Caki2 (cell line): ENCODE data around the gene OR1D2. TPM values are rescaled to one million over a fixed set of nuclear protein-coding genes. Genes with fewer than 3 reads are reported as not detected.
"Not testable (repeated sequence)": the region's sequence is repeated elsewhere in the genome, so short reads cannot be mapped to it uniquely, and the experiment has no call there.

Experiments used
- DNase-seq: peaks from one replicate; pipeline ENCODE4 v3.0.0-alpha.2; 2015; ENCODE audit warnings: low read depth
- in situ Hi-C: cut with HindIII; loops from 2 replicates; pipeline ENCODE4 v1.10.0; 2016; ENCODE audit warnings: low sequenced_read_pairs, low pct_unique_long_range_greater_than_20kb, mixed read lengths
- total RNA-seq: library from RNA; depleted of rRNA; stranded (reverse); fragments of >200 nt; shearing (Covaris generic); gene quantifications from 2 replicates; pipeline ENCODE4 v1.2.3, GENCODE V29; 2014; ENCODE audit warnings: low replicate concordance; rRNA removed

The OR1D2 gene, protein sequence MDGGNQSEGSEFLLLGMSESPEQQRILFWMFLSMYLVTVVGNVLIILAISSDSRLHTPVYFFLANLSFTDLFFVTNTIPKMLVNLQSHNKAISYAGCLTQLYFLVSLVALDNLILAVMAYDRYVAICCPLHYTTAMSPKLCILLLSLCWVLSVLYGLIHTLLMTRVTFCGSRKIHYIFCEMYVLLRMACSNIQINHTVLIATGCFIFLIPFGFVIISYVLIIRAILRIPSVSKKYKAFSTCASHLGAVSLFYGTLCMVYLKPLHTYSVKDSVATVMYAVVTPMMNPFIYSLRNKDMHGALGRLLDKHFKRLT
- not detected in 2 replicates for total RNA-seq

DNA sequence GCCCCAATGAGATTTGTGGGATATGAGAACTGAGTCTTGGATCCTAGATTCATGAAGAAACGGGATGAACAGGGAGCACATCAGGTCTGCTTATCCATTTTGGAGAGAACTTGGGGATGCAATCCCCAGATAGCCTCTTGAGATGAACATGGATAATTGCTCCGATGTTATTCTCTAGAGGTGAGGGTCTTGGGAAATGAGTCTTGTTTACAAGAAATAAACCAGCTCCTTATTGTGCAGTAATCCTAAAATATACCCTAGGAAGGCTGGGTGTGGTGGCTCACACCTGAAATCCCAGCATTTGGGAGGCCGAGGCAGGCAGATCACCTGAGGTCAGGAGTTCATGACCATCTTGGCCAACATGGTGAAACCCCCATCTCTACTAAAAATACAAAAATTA, at the start of gene OR1D2:
Gene OR1D2 (minus strand): TSS at position 101 of the 400 bp plus-strand sequence. CDS start 11,426 bp downstream, outside the sequence.
- in situ Hi-C loops, result no loop called here
- DNase-seq, result no peak

DNA sequence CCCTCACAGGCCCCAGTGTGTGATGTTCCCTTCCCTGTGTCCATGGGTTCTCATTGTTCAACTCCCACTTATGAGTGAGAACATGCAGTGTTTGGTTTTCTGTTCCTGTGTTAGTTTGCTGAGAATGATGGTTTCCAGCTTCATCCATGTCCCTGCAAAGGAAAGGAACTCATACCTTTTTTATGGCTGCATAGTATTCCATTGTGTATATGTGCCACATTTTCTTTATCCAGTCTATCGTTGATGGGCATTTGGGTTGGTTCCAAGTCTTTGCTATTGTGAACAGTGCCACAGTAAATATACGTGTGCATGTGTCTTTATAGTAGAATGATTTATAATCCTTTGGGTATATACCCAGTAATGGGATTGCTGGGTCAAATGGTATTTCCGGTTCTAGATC, 33.3 kb upstream of the OR1D2 start:
- DNase-seq, in situ Hi-C loops: not testable (repeated sequence)

DNA sequence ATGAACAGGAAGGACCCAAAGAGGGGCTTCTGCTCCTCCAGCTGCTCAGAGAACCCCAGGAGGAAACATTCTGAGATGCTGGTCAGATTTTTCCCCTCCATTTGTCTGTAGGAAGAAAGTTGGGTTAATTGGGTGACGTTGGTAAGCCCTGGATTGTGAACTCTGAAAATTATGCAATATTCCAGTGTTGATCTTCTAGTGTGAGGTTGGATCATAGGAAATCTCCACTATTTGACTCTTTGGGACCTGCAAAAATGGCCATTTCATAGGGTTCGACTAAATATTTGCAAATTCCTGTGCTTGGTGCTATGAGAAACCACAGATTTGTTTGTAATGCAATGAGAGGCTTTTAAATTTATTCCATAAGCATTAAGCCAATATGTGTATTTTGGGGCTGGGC, 23.2 kb upstream of the OR1D2 start, which contains the start of gene OR1G1:
Gene OR1G1 (minus strand): TSS at position 101 of the 400 bp plus-strand sequence. CDS start 0 bp downstream, at position 101.
- in situ Hi-C loops, result no loop called here
- DNase-seq, result no peak

DNA sequence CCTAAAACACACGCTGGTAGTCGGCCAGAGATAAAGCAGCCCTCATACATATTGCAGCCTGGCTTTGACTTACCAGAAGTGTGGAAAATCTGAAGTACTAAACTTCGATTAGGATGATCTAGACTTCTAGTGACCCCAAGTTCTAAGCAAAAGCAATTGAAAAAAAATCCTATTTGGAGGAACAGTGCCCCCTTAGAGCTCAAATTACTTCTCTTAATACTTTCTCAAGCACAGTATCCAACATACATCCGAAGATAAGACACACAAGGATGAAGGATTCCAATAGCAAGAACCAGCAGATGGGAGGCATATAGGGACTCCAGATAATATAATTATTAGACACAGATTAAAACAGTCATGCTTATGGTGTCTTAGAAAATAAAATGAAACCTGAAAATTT, 30.4 kb downstream of the OR1D2 start:
- DNase-seq, in situ Hi-C loops: not testable (repeated sequence)

DNA sequence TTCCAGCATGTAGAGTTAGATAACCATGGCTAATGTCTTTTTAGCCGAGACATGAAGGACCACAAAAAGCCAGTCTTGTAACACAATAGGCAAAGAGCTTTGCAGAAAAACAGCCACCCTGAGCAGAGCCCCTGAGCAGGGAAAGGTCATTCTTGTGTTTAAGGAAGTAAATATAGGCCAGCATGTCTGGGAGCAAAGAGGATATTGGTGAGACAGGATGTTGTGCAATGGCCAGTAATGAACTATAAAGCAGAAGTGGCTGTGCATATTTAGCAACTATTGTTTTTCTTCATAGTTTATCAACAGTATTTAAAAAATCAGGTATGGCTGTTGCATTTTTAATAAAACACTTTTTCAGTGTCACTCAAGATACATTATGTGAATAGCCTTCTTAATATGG, 39.0 kb downstream of the OR1D2 start:
- DNase-seq, in situ Hi-C loops: not testable (repeated sequence)

DNA sequence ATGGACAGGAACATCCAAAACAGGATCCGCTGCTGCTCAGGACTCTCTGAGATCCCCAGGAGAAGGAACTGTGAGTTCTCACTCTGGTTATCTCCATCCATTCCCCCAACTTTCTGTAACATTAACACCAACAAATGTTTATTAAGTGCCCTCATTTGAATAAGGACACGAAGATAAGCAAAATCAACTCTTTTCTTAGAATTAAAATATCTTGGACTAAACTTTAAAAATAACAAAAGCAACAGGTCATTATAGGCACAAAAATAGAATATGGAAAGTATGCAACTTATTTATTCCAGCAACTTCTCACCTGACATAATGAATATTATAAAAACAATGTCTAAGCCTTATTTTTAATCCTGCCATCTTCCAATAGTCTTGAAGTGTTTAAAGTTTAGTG, 40.7 kb downstream of the OR1D2 start, which contains the start of gene OR1D5:
Gene OR1D5 (minus strand): TSS at position 101 of the 400 bp plus-strand sequence. CDS start 0 bp downstream, at position 101.
- in situ Hi-C loops, DNase-seq: not testable (repeated sequence)

DNA sequence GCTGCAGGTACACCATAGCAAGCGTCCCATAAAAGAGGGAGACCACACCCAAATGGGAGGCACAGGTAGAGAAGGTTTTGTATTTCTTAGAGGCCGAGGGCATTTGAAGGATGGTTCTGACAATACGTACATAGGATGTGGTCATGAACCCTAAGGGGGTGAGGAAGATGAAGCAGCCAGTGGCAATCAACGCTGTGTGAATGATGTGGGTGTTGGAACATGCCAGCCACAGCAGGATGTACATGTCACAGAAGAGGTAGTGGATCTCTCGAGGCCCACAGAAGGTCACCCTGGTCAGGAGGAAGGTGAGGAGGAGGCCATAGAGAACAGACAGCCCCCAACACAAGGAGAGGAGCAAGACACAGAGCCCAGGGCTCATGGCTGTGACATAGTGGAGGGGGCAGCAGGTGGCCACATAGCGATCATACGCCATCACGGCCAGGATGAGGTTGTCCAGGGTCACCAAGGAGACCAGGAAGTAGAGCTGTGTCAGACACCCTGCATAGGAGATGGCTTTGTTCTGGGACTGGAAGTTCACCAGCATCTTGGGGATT, 41.3 kb downstream of the OR1D2 start:
- in situ Hi-C loops, DNase-seq: not testable (repeated sequence)

DNA sequence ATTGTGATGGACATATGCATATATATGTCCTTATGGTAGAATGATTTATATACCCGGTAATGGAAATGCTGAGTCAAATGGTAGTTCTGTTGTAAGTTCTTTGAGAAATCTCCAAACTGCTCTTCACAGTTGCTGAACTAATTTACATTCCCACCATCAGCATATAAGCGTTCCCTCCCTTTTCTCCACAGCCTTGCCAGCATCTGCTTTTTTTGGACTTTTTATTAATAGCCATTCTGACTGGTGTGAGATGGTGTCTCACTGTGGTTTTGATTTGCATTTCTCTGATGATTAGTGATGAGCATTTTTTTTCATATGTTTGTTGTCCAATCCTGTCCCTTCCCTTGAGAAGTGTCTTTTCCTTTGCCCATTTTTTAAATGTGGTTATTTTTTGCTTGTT, 49.4 kb downstream of the OR1D2 start:
- not testable (repeated sequence) for DNase-seq

DNA sequence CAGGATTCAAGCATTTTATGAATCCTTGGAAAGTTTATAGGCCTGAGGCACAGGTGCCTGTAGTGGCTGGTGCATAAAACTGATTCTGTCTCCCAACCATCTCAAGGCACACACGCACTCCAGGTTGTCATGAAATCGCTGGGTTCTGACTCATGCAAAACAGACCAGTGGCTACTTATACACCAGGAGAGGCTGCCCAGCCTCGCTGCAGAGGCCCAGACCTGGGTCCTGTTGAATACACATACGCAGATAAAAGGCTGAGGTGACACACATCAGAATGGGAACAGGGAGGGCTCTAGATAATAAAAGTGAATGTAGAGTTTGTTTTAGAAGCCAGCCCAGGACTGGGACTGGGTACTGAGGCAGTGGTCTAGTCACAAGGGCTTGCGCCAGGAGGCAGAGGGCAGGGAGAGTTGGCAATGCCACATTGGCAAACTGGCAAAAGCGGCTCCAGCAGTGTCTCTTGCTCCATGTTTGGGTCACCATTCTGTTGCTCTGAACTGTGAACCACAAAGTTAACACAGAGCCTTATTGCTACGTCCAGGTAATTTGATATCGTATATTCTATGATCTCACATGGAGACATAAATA, 54.4 kb downstream of the OR1D2 start:
- DNase-seq, result peak; percentile 12
- in situ Hi-C loops, result no loop called here

More for the DNA sequence above, 49.4 kb downstream of the OR1D2 start:
- in situ Hi-C loops, result not testable (repeated sequence)

DNA sequence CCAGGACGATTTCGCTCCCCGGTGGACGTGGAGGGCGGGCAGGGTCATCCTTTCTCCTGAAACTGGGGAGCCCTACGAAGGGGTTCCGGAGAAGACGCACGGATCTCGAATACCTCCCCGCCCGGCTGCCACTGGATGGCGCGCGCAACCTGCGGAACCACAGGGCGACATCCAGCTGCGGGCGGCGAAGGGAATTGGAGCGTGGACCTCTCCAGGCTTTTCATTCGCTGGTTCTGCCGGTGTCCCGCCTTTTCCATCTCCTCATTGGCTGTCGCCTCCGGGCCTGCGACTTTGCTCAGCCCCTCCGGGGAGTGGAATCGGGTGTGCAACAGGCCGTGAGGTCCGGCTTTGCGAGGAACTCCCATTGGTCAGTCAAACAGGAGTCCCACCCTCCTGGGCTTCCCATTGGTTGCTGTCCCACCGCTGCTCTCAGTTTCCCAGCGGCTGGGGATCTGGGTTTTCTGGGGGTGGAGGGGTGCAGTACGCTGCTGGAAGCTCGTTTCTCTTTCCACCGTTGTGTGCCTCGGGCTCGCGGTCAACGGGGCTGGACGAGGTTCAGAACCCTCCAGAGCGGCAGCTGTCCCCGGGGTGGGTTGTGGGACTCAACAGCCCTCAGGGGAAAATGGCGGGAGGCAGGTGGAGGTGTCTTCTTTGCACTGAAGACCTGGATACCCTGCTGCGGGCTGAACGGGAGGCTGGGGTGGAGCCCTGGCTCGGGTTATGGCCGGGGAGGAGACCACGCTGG, 55.3 kb downstream of the OR1D2 start:
- in situ Hi-C loops, result no loop called here
- DNase-seq, result peak; percentile 95

DNA sequence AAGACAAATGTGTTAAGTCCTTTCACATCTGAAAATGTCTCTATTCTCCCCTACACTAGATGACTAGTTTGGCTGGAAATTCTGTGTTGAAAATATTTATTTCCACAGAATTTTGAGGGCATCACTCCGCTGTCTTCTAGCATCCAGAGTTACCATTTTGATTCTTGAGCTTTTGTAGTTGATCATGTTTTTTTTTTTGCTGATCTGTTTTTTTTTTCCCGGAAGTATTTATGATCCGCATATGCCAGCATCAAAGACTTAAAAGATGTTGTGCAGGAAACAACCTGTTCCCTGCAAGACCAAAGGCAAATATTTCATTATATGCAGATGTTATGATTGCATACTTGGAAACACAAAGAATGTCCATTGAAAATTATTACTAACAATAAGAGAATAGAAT, 57.5 kb downstream of the OR1D2 start:
- in situ Hi-C loops, result no loop called here
- no peak for DNase-seq

DNA sequence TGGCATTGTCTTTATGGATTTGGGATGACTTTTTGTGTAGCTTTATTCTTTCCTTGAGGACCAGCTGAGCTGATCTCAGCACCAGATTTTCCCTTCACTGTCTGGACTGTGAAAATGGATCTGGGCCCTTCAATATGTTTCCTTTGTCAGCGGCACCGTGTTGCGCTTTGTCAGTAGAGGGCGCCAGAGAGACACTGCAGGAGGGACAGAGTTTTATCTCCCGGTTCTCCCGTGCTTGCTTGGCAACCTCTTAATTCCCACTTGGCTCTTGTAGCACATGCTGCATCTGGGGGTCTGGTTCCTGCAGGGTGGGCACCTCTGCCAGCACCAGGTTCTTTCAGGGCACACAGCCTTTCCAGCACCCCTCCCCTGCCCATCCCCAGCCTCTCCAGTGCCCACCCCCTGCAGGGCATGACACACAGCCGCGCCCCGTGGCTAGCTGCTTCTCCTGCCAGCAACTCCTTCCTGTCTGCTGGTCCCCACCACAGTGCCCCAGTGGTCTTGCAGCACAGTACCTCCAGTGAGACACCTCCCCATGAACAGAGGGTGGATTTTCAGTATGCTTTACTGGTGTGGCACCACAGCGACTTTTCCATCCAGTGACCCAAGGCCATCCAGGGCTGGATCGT, 60.4 kb downstream of the OR1D2 start:
- in situ Hi-C loops, result no loop called here
- no peak for DNase-seq

DNA sequence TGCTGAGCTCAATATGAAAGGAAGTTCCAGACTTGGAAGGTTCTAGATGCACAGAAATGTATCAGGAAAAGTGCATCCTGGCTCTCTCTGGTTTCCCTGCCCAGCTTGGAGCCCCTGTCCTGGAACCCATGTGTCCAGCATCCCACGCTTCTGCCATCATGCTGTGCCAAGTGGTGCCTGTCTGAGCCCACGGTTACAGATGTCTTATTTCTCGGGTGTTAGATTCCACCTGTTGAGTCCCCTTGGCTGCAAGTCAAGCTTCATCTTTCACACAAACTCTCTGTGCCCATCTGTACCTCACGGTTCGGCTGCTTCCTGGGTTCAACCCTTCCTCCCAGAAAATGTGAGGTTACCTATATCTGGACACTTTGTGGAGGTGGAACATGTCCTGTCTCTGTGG, 63.3 kb downstream of the OR1D2 start:
- in situ Hi-C loops, result no loop called here
- DNase-seq, result no peak

DNA sequence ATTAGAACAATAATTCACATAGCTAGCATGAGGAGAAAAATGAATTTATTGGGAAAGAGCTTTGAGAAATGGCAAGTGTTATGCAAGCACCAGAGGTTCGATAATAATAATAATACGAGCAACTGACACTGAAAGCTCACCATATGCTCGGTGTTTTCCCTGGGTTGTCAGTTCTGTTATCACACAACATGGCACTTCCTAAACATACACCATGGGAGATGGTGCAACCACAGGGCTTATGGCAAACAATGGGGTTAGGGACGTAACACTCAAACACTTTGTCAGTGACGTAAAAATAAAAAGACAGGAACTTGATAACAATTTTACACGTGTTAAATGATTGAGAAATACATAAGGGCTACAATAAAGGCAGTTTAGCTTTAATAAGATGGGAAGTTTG, 64.5 kb downstream of the OR1D2 start:
- in situ Hi-C loops, result no loop called here
- DNase-seq, result no peak

DNA sequence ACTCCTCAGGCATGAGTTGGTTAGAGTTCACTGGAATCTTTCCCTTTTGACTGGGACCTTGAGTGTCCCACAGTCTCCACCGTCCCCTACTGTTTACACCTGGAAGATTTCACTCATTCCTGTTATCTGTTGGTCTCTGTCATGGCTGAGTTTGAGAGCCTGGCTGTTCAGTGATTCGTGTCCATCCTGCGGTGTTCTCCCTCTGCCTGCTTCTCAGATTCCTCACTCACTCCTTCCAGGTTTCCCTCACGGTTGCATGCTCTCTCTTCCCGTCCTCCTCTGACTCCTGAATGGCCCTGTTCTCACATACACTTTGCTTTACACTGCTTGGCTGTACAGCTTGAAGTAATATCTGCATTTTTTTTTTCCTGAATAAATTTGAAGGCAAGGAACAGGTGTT, 65.3 kb downstream of the OR1D2 start:
- in situ Hi-C loops, result no loop called here
- peak; percentile 20 for DNase-seq
